Activated CD4-positive, alpha-beta T cell treated with anti-CD3 and anti-CD28 coated beads, Interleukin-2, amount 10 ng/mL, durations not matched to agents 7 days and 5 days (primary cell): ENCODE measurements around the gene UIMC1. TPM values are rescaled to one million over a fixed set of nuclear protein-coding genes. Genes with fewer than 3 reads are reported as not detected.
A peak's percentile ranks its signal among the peaks of the same experiment; 100 is the strongest.
"Not testable (repeated sequence)": the region's sequence is repeated elsewhere in the genome, so short reads cannot be mapped to it uniquely, and the experiment has no call there.

Experiments used
- CTCF ChIA-PET: fragments of 350-600 bp; sonication (Branson Sonifier 250); formaldehyde crosslinking; loops from one replicate; lab custom pipeline; 2021; ENCODE audit warnings: antibody characterized with exemption; lab: Charles Lee
- POLR2A ChIA-PET: fragments of 350-600 bp; sonication (Branson Sonifier 250); formaldehyde crosslinking; loops from one replicate; lab custom pipeline; 2021; ENCODE audit warnings: antibody characterized with exemption; lab: Charles Lee
- DNase-seq: peaks from one replicate; pipeline ENCODE4 v3.0.0-alpha.2; 2020
- H3K27ac Mint-ChIP-seq: one replicate; pipeline ENCODE4 v1.8.0; 2021; ENCODE audit warnings: mild to moderate bottlenecking, moderate library complexity, mixed read lengths
- H3K27me3 Mint-ChIP-seq: one replicate; pipeline ENCODE4 v1.8.0; 2021; ENCODE audit warnings: mixed read lengths
- H3K36me3 Mint-ChIP-seq: one replicate; pipeline ENCODE4 v1.8.0; 2021; ENCODE audit warnings: low read depth, mixed read lengths
- H3K4me1 Mint-ChIP-seq: one replicate; pipeline ENCODE4 v1.8.0; 2021; ENCODE audit warnings: mixed read lengths
- H3K4me3 Mint-ChIP-seq: one replicate; pipeline ENCODE4 v1.8.0; 2021; ENCODE audit warnings: mild to moderate bottlenecking, moderate library complexity, mixed read lengths
- H3K9me3 Mint-ChIP-seq: one replicate; pipeline ENCODE4 v1.8.0; 2021; ENCODE audit warnings: mixed read lengths
- total RNA-seq, 2 experiments: library from RNA; stranded (reverse); gene quantifications; one replicate each; pipeline ENCODE4 v1.2.3, GENCODE V29; 2021

UIMC1 gene
- total RNA-seq, 2 experiments from 2014 or later: 49.3 to 53.0 TPM

DNA sequence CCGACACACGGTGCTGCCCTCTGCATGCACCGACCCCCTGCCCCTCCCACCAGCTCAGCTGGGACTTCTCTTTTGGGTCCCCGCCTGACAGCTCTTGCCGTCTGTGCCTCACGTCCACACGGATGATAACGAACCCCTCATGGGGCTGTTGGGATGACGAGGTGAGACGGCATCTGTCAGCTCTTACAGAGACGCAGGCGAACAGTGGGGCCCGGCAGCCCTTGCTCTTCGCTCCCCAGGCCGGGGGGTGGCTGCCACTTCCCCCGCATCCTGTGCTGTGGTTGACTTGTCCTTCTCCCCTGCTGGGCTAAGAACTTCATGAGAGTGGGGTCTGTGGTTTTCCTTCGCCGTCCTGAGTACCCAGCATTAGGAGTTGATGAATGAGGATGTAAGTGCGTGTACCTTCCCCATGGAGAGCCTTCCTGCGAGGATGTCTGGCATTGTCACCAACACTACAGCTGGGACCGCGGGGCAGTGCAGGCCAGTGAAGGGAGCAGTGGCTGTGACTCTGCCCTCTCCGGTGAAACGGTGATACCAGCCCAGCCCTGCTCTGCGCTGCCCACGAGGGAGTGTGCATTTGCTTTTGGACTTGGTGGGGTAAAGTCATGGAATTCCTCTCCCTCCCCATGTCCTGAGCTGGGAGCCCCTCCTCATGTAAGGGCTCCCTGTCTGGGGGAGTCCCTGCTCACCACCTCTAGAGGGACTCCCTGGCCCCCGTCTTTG lies 130.6 kb downstream of the UIMC1 start:
- no peaks in the 10 kb centered on the region for H3K36me3 Mint-ChIP-seq
- POLR2A ChIA-PET: no interaction called here
- H3K9me3 Mint-ChIP-seq: no peaks in the 10 kb centered on the region
- DNase-seq: no peak
- no peak overlapping the region for H3K27ac Mint-ChIP-seq
- CTCF ChIA-PET: interaction anchor here (0.6 kb wide), 1 partner anchor 23 kb away, joined by 3 read pairs; the partner anchor contains the start of gene HK3
- H3K4me3 Mint-ChIP-seq: no peak overlapping the region
- peaks cover 18% of the 10 kb centered on the region for H3K27me3 Mint-ChIP-seq
- H3K4me1 Mint-ChIP-seq: peaks cover 3% of the 10 kb centered on the region

GRCh38 chr5:176875014-176875550 lies 131.5 kb downstream of the UIMC1 start:
- CTCF ChIA-PET: interaction anchor here (0.6 to 0.7 kb wide), 2 partner anchors 23 to 24 kb away, joined by 3 read pairs; partner anchors contain the start of gene HK3
- no peak for DNase-seq
- Mint-ChIP-seq H3K9me3 (peaks cover 5% of the 10 kb centered on the region), H3K27ac (no peak overlapping the region), H3K27me3 (peaks cover 18% of the 10 kb centered on the region), H3K36me3 (no peaks in the 10 kb centered on the region), H3K4me1 (peaks cover 3% of the 10 kb centered on the region), H3K4me3 (no peak overlapping the region)
- POLR2A ChIA-PET: no interaction called here

GRCh38 chr5:176874198-176874780 lies 132.3 kb downstream of the UIMC1 start:
- Mint-ChIP-seq H3K36me3 (no peaks in the 10 kb centered on the region), H3K27me3 (peaks cover 18% of the 10 kb centered on the region), H3K4me1 (peaks cover 3% of the 10 kb centered on the region), H3K9me3 (peaks cover 5% of the 10 kb centered on the region), H3K27ac (peak overlapping the region; percentile 19), H3K4me3 (no peak overlapping the region)
- DNase-seq: no peak
- ChIA-PET CTCF (interaction anchor here (0.7 kb wide), 1 partner anchor 24 kb away, joined by 3 read pairs; the partner anchor contains the start of gene HK3), POLR2A (no interaction called here)

DNA sequence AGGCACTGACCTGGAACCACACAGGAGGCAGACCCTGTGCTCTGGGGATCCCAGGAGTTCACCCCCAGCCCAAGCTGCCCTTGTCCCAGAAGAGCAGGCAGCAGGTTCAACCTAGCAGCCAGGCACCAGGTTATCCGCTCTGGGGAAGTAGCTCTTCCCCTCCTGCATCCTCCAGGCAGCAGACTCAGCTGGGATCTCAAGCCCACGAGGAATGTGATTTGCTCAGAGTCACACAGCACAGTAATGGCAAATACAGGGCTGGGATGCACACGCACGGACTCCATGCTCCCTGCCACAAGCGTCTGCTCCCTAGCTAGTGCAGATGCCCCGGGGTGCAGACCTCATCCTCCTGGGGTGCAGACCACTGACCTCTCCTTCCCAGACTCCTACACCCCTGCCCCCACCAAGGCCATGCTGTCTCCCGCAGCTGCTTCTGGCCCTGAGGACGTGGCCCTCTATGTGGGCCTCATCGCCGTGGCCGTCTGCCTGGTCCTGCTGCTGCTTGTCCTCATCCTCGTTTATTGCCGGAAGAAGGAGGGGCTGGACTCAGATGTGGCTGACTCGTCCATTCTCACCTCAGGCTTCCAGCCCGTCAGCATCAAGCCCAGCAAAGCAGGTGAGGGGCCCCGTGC lies 132.9 kb downstream of the UIMC1 start:
- Mint-ChIP-seq H3K27me3 (peaks cover 18% of the 10 kb centered on the region), H3K9me3 (peaks cover 5% of the 10 kb centered on the region), H3K36me3 (no peaks in the 10 kb centered on the region), H3K4me3 (no peak overlapping the region), H3K4me1 (peaks cover 3% of the 10 kb centered on the region), H3K27ac (peak overlapping the region; percentile 25)
- ChIA-PET CTCF (no interaction called here), POLR2A (no interaction called here)
- no peak for DNase-seq

DNA sequence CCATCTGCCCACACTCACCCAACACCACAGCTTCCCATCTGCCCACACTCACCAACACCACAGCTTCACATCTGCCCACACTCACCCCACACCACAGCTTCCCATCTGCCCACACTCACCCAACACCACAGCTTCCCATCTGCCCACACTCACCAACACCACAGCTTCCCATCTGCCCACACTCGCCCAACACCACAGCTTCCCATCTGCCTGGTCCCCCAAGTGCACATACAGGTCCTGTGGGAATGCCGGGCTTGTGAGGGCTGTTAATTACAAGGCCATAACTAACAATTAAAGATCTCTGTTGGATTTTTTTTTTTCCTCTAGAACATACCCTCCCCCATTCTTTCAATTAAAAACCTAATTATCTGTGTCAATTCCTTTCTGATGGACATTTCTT lies 133.6 kb downstream of the UIMC1 start:
- H3K36me3 Mint-ChIP-seq, H3K9me3 Mint-ChIP-seq, DNase-seq, POLR2A ChIA-PET, H3K4me1 Mint-ChIP-seq, CTCF ChIA-PET, H3K4me3 Mint-ChIP-seq: not testable (repeated sequence)
- peak overlapping the region; percentile 11 for H3K27ac Mint-ChIP-seq
- peaks cover 18% of the 10 kb centered on the region for H3K27me3 Mint-ChIP-seq

- H3K36me3 Mint-ChIP-seq, CTCF ChIA-PET, POLR2A ChIA-PET, H3K9me3 Mint-ChIP-seq, H3K4me3 Mint-ChIP-seq, H3K4me1 Mint-ChIP-seq, H3K27ac Mint-ChIP-seq, DNase-seq: not testable (repeated sequence)
- H3K27me3 Mint-ChIP-seq: peaks cover 18% of the 10 kb centered on the region
These were observed 134.0 kb downstream of the UIMC1 start for GRCh38 chr5:176872586-176872985.

DNA sequence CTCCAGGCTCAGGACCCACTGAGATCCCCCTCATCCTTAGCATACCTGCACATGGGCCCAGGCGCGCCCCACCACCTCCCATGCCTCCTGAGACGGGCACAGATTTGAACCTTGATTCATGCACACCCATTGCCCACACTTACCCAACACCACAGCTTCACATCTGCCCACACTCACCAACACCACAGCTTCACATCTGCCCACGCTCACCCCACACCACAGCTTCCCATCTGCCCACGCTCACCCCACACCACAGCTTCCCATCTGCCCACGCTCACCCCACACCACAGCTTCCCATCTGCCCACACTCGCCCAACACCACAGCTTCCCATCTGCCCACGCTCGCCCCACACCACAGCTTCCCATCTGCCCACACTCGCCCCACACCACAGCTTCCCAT lies 135.9 kb downstream of the UIMC1 start:
- POLR2A ChIA-PET, DNase-seq, H3K4me1 Mint-ChIP-seq, H3K27ac Mint-ChIP-seq, H3K4me3 Mint-ChIP-seq, H3K9me3 Mint-ChIP-seq, H3K36me3 Mint-ChIP-seq: not testable (repeated sequence)
- H3K27me3 Mint-ChIP-seq: peaks cover 20% of the 10 kb centered on the region
- CTCF ChIA-PET: interaction anchor here (0.8 to 1.4 kb wide), 2 partner anchors 154 to 210 kb away, joined by 3 read pairs; no protein-coding TSS in a partner anchor

DNA sequence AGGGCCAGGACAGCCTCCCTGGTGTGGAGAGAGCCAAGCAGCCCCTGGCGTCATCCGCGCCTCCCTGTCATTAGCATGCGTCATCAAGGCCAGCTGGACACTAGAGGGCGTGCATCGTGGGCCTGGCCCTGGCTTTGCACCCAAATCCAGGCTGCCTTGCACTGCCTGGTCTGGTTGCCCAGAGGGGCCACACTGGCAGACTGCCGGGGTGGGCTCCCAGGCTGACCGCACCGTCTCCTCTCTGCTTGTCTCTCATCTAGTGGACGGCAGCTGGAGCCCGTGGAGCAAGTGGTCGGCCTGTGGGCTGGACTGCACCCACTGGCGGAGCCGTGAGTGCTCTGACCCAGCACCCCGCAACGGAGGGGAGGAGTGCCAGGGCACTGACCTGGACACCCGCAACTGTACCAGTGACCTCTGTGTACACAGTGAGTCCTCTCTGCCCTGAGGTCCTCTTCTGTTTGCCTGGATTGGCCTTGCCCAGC lies 136.4 kb downstream of the UIMC1 start:
- CTCF ChIA-PET: interaction anchor here (0.8 to 1.4 kb wide), 2 partner anchors 153 to 210 kb away, joined by 3 read pairs; no protein-coding TSS in a partner anchor
- H3K4me3 Mint-ChIP-seq: no peak overlapping the region
- POLR2A ChIA-PET: no interaction called here
- H3K9me3 Mint-ChIP-seq: peaks cover 5% of the 10 kb centered on the region
- H3K27ac Mint-ChIP-seq: no peak overlapping the region
- DNase-seq: no peak
- H3K4me1 Mint-ChIP-seq: no peaks in the 10 kb centered on the region
- peaks cover 16% of the 10 kb centered on the region for H3K27me3 Mint-ChIP-seq
- H3K36me3 Mint-ChIP-seq: no peaks in the 10 kb centered on the region

DNA sequence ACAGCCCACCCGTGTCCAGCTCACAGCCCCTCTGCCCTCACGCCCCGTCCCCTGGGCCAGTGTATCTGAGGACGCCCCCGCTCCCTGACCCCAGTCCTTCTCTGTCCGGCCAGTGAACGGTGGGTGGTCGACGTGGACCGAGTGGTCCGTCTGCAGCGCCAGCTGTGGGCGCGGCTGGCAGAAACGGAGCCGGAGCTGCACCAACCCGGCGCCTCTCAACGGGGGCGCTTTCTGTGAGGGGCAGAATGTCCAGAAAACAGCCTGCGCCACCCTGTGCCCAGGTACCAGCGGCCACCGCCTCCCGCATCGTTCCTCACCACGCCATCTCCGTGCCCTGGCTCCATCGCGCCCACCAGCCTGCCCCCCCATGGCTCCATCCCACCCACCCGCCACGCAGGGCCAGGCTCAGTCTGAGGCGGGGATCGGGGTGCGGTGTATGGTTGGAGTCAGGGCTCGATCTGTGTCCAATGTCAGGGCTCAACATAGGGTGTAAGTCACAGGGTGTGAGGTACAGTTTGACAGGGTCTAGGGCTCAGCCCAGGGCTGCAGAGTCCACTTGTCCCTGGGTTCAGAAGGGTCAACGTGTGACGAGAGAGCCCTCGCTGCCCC lies 137.0 kb downstream of the UIMC1 start:
- Mint-ChIP-seq H3K9me3 (peaks cover 5% of the 10 kb centered on the region), H3K27ac (no peak overlapping the region), H3K36me3 (no peaks in the 10 kb centered on the region), H3K4me3 (no peak overlapping the region), H3K4me1 (no peaks in the 10 kb centered on the region), H3K27me3 (peaks cover 13% of the 10 kb centered on the region)
- POLR2A ChIA-PET: no interaction called here
- DNase-seq: no peak
- CTCF ChIA-PET: interaction anchor here (1.4 kb wide), 1 partner anchor 209 kb away, joined by 3 read pairs; no protein-coding TSS in a partner anchor

DNA sequence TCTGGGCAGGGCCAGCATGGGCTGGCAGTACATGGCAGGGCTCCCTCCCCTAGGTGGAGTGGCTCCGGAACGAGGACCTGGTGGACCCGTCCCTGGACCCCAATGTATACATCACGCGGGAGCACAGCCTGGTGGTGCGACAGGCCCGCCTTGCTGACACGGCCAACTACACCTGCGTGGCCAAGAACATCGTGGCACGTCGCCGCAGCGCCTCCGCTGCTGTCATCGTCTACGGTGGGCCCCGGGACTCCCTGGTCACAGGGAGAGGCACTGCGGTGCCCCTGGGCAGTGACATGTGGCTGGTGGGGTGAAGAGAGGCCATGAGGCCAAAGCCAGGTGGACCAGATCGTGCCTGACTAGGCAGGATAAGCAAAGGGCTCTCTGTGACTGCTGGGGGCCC lies 137.8 kb downstream of the UIMC1 start:
- Mint-ChIP-seq H3K27me3 (peaks cover 13% of the 10 kb centered on the region), H3K9me3 (peaks cover 5% of the 10 kb centered on the region), H3K36me3 (no peaks in the 10 kb centered on the region), H3K4me3 (no peak overlapping the region), H3K4me1 (no peaks in the 10 kb centered on the region), H3K27ac (no peak overlapping the region)
- ChIA-PET POLR2A (no interaction called here), CTCF (no interaction called here)
- DNase-seq: no peak

GRCh38 chr5:176868126-176868525 lies 138.5 kb downstream of the UIMC1 start:
- CTCF ChIA-PET: no interaction called here
- Mint-ChIP-seq H3K4me1 (no peaks in the 10 kb centered on the region), H3K9me3 (peaks cover 5% of the 10 kb centered on the region), H3K36me3 (no peaks in the 10 kb centered on the region), H3K27me3 (peaks cover 15% of the 10 kb centered on the region), H3K27ac (no peak overlapping the region), H3K4me3 (no peak overlapping the region)
- POLR2A ChIA-PET: no interaction called here
- no peak for DNase-seq

- Mint-ChIP-seq H3K9me3 (peaks cover 5% of the 10 kb centered on the region), H3K36me3 (no peaks in the 10 kb centered on the region), H3K4me3 (no peak overlapping the region), H3K27ac (no peak overlapping the region), H3K4me1 (no peaks in the 10 kb centered on the region), H3K27me3 (peaks cover 18% of the 10 kb centered on the region)
- CTCF ChIA-PET: interaction anchor here (0.6 kb wide), 1 partner anchor 279 kb away, joined by 3 read pairs; no protein-coding TSS in a partner anchor
- DNase-seq: no peak
- POLR2A ChIA-PET: no interaction called here
These were observed 139.8 kb downstream of the UIMC1 start for GRCh38 chr5:176866707-176867310.
